OCI-LY1 (cell line): Measurements from ENCODE around the gene TRPM5.

Source experiments
- H2AFZ ChIP-seq: fragments of 200-600 bp; sonication (generic), shearing (Covaris generic); 2 replicates; pipeline ENCODE4 v1.6.0; 2014; ENCODE audit warnings: antibody characterized with exemption, mild to moderate bottlenecking, low read length
- H3F3A ChIP-seq: fragments of 200-600 bp; sonication (generic), shearing (Covaris generic); 2 replicates; pipeline ENCODE4 v1.6.0; 2014; ENCODE audit warnings: mild to moderate bottlenecking, antibody characterized with exemption, low read length, moderate library complexity; ENCODE audit not compliant: insufficient read depth
- H3K27ac ChIP-seq: fragments of 200-600 bp; sonication (generic); 2 replicates; pipeline ENCODE4 v1.5.1; 2014; ENCODE audit warnings: low read length, mixed run types, mild to moderate bottlenecking, low read depth; ENCODE audit not compliant: poor library complexity, severe bottlenecking
- H3K27me3 ChIP-seq: fragments of 200-600 bp; sonication (generic); 2 replicates; pipeline ENCODE4 v1.6.0; 2014; ENCODE audit warnings: antibody characterized with exemption, mild to moderate bottlenecking, low read length, moderate library complexity; ENCODE audit not compliant: insufficient read depth
- H3K36me3 ChIP-seq: fragments of 200-600 bp; sonication (generic); 2 replicates; pipeline ENCODE4 v1.6.1; 2014; ENCODE audit warnings: mild to moderate bottlenecking, antibody characterized with exemption, low read length, moderate library complexity, mixed read lengths; ENCODE audit not compliant: insufficient read depth
- H3K4me1 ChIP-seq: fragments of 200-600 bp; sonication (generic); 2 replicates; pipeline ENCODE4 v1.5.1; 2014; ENCODE audit warnings: mild to moderate bottlenecking, low read length, moderate library complexity; ENCODE audit not compliant: insufficient read depth, severe bottlenecking
- H3K4me2 ChIP-seq: fragments of 200-600 bp; sonication (generic), shearing (Covaris generic); 2 replicates; pipeline ENCODE4 v1.6.1; 2014; ENCODE audit warnings: low read length
- H3K4me3 ChIP-seq: fragments of 200-600 bp; sonication (generic); 2 replicates; pipeline ENCODE4 v1.5.1; 2014; ENCODE audit warnings: low read length, low read depth, mild to moderate bottlenecking, mixed read lengths; ENCODE audit not compliant: poor library complexity, severe bottlenecking
- H3K79me2 ChIP-seq: fragments of 200-600 bp; shearing (Covaris generic); 2 replicates; pipeline ENCODE4 v1.6.1; 2016; ENCODE audit warnings: mixed run types, low read length, mixed read lengths; ENCODE audit not compliant: insufficient read depth
- H3K9ac ChIP-seq: fragments of 200-600 bp; sonication (generic), shearing (Covaris generic); 2 replicates; pipeline ENCODE4 v1.6.1; 2014; ENCODE audit warnings: mild to moderate bottlenecking, low read length, mixed read lengths
- H3K9me2 ChIP-seq: fragments of 200-600 bp; sonication (generic), shearing (Covaris generic); 2 replicates; pipeline ENCODE4 v1.6.1; 2014; ENCODE audit warnings: low read depth, mild to moderate bottlenecking, low read length, mixed read lengths
- H3K9me3 ChIP-seq: fragments of 200-600 bp; shearing (Covaris generic); 2 replicates; pipeline ENCODE4 v1.6.1; 2014; ENCODE audit warnings: low read length, mixed read lengths
- H4K20me1 ChIP-seq: fragments of 200-600 bp; sonication (generic), shearing (Covaris generic); 2 replicates; pipeline ENCODE4 v1.6.0; 2016; ENCODE audit warnings: mild to moderate bottlenecking, low read length; ENCODE audit not compliant: insufficient read depth
- EZH2 ChIP-seq: fragments of 200-600 bp; sonication (generic), shearing (Covaris generic); IDR thresholded peaks from 2 replicates; pipeline ENCODE4 v1.8.0; 2017; ENCODE audit warnings: borderline replicate concordance, mixed run types, mild to moderate bottlenecking, antibody characterized with exemption, low read length, moderate library complexity, mixed read lengths
- TF ChIP-seq, protein P1 (sequence below): fragments of 200-600 bp; sonication (generic), shearing (Covaris generic); IDR thresholded peaks from 2 replicates; pipeline ENCODE4 v1.5.1; 2017; ENCODE audit warnings: mild to moderate bottlenecking, antibody characterized with exemption, low read length, moderate library complexity, mixed read lengths

Gene TRPM5

DNA sequence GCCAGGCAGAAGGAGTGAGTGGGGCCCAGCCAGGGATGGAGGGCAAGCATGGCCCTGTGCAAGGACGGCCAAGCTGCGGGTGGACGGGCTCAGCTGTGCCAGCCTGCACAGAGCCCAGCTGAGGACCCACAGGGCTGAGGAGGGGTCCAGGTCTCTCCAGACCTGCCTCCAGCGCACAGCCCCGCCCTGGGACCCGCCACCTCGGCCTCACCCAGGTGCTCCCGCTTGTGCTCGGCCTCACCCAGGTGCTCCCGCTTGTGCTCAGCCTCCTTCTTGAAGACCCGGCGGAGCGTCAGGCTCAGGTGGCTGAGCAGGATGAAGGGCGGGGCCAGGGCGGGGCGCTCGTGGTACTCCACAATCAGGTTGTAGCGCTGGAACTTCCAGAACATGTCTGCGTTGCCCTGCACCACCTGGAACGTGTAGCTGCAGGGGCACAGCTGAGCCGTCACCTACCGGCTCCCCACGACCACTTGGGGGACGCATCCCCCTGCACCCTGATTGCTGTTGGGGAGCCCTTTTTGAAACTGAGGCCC, 37.4 kb downstream of the TRPM5 start:
- H3K4me3 ChIP-seq: no peak overlapping the region
- no peak overlapping the region for H2AFZ ChIP-seq
- no peak overlapping the region for H3K9ac ChIP-seq
- H3K79me2 ChIP-seq: no peaks in the 10 kb centered on the region
- H3K27ac ChIP-seq: no peak overlapping the region
- peaks cover under 1% of the 10 kb centered on the region; the same call in 1 of the 2 replicates for H3K27me3 ChIP-seq
- no peaks in the 10 kb centered on the region for H3F3A ChIP-seq
- H3K9me3 ChIP-seq: no peaks in the 10 kb centered on the region
- H3K4me1 ChIP-seq: no peaks in the 10 kb centered on the region
- H3K4me2 ChIP-seq: no peak overlapping the region
- H4K20me1 ChIP-seq: no peaks in the 10 kb centered on the region
- H3K9me2 ChIP-seq: no peaks in the 10 kb centered on the region
- H3K36me3 ChIP-seq: peaks cover 15% of the 10 kb centered on the region
- TF ChIP-seq, protein P1, sequence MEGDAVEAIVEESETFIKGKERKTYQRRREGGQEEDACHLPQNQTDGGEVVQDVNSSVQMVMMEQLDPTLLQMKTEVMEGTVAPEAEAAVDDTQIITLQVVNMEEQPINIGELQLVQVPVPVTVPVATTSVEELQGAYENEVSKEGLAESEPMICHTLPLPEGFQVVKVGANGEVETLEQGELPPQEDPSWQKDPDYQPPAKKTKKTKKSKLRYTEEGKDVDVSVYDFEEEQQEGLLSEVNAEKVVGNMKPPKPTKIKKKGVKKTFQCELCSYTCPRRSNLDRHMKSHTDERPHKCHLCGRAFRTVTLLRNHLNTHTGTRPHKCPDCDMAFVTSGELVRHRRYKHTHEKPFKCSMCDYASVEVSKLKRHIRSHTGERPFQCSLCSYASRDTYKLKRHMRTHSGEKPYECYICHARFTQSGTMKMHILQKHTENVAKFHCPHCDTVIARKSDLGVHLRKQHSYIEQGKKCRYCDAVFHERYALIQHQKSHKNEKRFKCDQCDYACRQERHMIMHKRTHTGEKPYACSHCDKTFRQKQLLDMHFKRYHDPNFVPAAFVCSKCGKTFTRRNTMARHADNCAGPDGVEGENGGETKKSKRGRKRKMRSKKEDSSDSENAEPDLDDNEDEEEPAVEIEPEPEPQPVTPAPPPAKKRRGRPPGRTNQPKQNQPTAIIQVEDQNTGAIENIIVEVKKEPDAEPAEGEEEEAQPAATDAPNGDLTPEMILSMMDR: no peak
- TF ChIP-seq EZH2: no peak

- Histone ChIP-seq H3K4me2 (no peak overlapping the region), H3K9me3 (no peaks in the 10 kb centered on the region), H3K79me2 (no peaks in the 10 kb centered on the region), H3K27ac (no peak overlapping the region), H2AFZ (no peak overlapping the region), H3K4me3 (no peak overlapping the region), H3K27me3 (no peaks in the 10 kb centered on the region; the same call in 1 of the 2 replicates), H3K9me2 (no peaks in the 10 kb centered on the region), H3F3A (no peaks in the 10 kb centered on the region), H3K36me3 (peaks cover 15% of the 10 kb centered on the region), H3K9ac (no peak overlapping the region), H3K4me1 (peaks cover 5% of the 10 kb centered on the region), H4K20me1 (no peaks in the 10 kb centered on the region)
- TF ChIP-seq, protein P1: no peak
- no peak for TF ChIP-seq EZH2
Observed at GRCh38 chr11:2406451-2406850, 37.9 kb downstream of the TRPM5 start.

- Histone ChIP-seq H3K79me2 (no peaks in the 10 kb centered on the region), H3K27ac (no peak overlapping the region), H2AFZ (no peak overlapping the region), H3K9me3 (no peaks in the 10 kb centered on the region), H3K36me3 (peaks cover 15% of the 10 kb centered on the region), H3K4me1 (peaks cover 9% of the 10 kb centered on the region), H3K4me2 (no peak overlapping the region), H3K27me3 (no peaks in the 10 kb centered on the region), H4K20me1 (no peaks in the 10 kb centered on the region), H3K9ac (no peak overlapping the region), H3K9me2 (no peaks in the 10 kb centered on the region), H3K4me3 (no peak overlapping the region), H3F3A (no peaks in the 10 kb centered on the region)
- no peak for TF ChIP-seq EZH2
- TF ChIP-seq, protein P1: no peak
Observed at GRCh38 chr11:2404735-2405196, 39.5 kb downstream of the TRPM5 start.
